Endothelial cell (in vitro differentiated cells): ENCODE results near the gene DRD3. TPM values are rescaled to one million over a fixed set of nuclear protein-coding genes. Genes with fewer than 3 reads are reported as not detected.
A peak's percentile ranks its signal among the peaks of the same experiment; 100 is the strongest.

ENCODE experiments used
- DNase-seq: peaks from one replicate; pipeline ENCODE4 v3.0.0; 2021; ENCODE audit warnings: low spot score
- H3K27ac Mint-ChIP-seq: one replicate; pipeline ENCODE4 v1.8.0; 2021; ENCODE audit warnings: mixed read lengths, inconsistent platforms; ENCODE audit not compliant: unreplicated experiment
- H3K27me3 Mint-ChIP-seq: one replicate; pipeline ENCODE4 v1.8.0; 2021; ENCODE audit warnings: mild to moderate bottlenecking, moderate library complexity, mixed read lengths, inconsistent platforms; ENCODE audit not compliant: unreplicated experiment
- H3K36me3 Mint-ChIP-seq: one replicate; pipeline ENCODE4 v1.8.0; 2021; ENCODE audit warnings: mild to moderate bottlenecking, low read depth, mixed read lengths, inconsistent platforms; ENCODE audit not compliant: unreplicated experiment
- H3K4me1 Mint-ChIP-seq: one replicate; pipeline ENCODE4 v1.8.0; 2021; ENCODE audit warnings: mild to moderate bottlenecking, mixed read lengths, inconsistent platforms; ENCODE audit not compliant: unreplicated experiment
- H3K4me3 Mint-ChIP-seq: one replicate; pipeline ENCODE4 v1.8.0; 2021; ENCODE audit warnings: mild to moderate bottlenecking, mixed read lengths, inconsistent platforms; ENCODE audit not compliant: unreplicated experiment
- H3K9me3 Mint-ChIP-seq: one replicate; pipeline ENCODE4 v1.8.0; 2021; ENCODE audit warnings: mixed read lengths, inconsistent platforms; ENCODE audit not compliant: unreplicated experiment
- CTCF ChIP-seq: fragments of 200-600 bp; sonication (generic); IDR thresholded peaks from one replicate; pipeline ENCODE4 v1.5.0; 2021; ENCODE audit warnings: antibody characterized with exemption; ENCODE audit not compliant: unreplicated experiment
- total RNA-seq: library from RNA; stranded (reverse); fragmentation: NEBNext Ultra II Directional; extraction: Animal tissue kit (Norgen Biotek cat#: 25700); gene quantifications from one replicate; pipeline ENCODE4 v1.2.1, GENCODE V29; 2021; ENCODE audit not compliant: unreplicated experiment

DRD3 gene
- total RNA-seq, 1 donor from 2014 or later: not detected

- Mint-ChIP-seq H3K36me3 (peaks cover 21% of the 10 kb centered on the region), H3K27ac (no peak overlapping the region), H3K27me3 (no peaks in the 10 kb centered on the region), H3K4me1 (peaks cover 22% of the 10 kb centered on the region), H3K4me3 (no peak overlapping the region), H3K9me3 (no peaks in the 10 kb centered on the region)
- no peak for DNase-seq
- no peak for TF ChIP-seq CTCF
These were observed 89.2 kb downstream of the DRD3 start for GRCh38 chr3:114089675-114090074.

GRCh38 chr3:114086356-114086755 lies 92.5 kb downstream of the DRD3 start:
- H3K4me1 Mint-ChIP-seq: no peaks in the 10 kb centered on the region

GRCh38 chr3:114083112-114083511 lies 95.7 kb downstream of the DRD3 start:
- no peak for DNase-seq
- no peak for TF ChIP-seq CTCF
- Mint-ChIP-seq H3K9me3 (no peaks in the 10 kb centered on the region), H3K36me3 (peaks cover 26% of the 10 kb centered on the region), H3K4me3 (no peak overlapping the region), H3K4me1 (peaks cover 13% of the 10 kb centered on the region), H3K27ac (no peak overlapping the region), H3K27me3 (no peaks in the 10 kb centered on the region)

More at GRCh38 chr3:114086356-114086755, 92.5 kb downstream of the DRD3 start:
- H3K4me3 Mint-ChIP-seq: peak overlapping the region; percentile 42
- no peak for TF ChIP-seq CTCF
- H3K9me3 Mint-ChIP-seq: no peaks in the 10 kb centered on the region
- H3K27ac Mint-ChIP-seq: no peak overlapping the region
- no peak for DNase-seq
- H3K36me3 Mint-ChIP-seq: peaks cover 25% of the 10 kb centered on the region
- no peaks in the 10 kb centered on the region for H3K27me3 Mint-ChIP-seq

- Mint-ChIP-seq H3K4me3 (no peak overlapping the region), H3K27me3 (no peaks in the 10 kb centered on the region), H3K36me3 (peaks cover 24% of the 10 kb centered on the region), H3K4me1 (peaks cover 13% of the 10 kb centered on the region), H3K27ac (no peak overlapping the region), H3K9me3 (no peaks in the 10 kb centered on the region)
- no peak for DNase-seq
- no peak for TF ChIP-seq CTCF
These were observed 97.8 kb downstream of the DRD3 start for GRCh38 chr3:114081037-114081436.

- H3K4me1 Mint-ChIP-seq: peaks cover 13% of the 10 kb centered on the region
These were observed 98.7 kb downstream of the DRD3 start for GRCh38 chr3:114080201-114080600.

More at GRCh38 chr3:114080201-114080600, 98.7 kb downstream of the DRD3 start:
- DNase-seq: no peak
- no peaks in the 10 kb centered on the region for H3K27me3 Mint-ChIP-seq
- H3K36me3 Mint-ChIP-seq: peaks cover 19% of the 10 kb centered on the region
- H3K27ac Mint-ChIP-seq: peak overlapping the region; percentile 85
- TF ChIP-seq CTCF: no peak
- no peaks in the 10 kb centered on the region for H3K9me3 Mint-ChIP-seq
- H3K4me3 Mint-ChIP-seq: peak overlapping the region; percentile 43
